HCEC 1CT (cell line): ENCODE data around the gene HDAC9.
A peak's percentile ranks its signal among the peaks of the same experiment; 100 is the strongest.
"Not testable (repeated sequence)": the region's sequence is repeated elsewhere in the genome, so short reads cannot be mapped to it uniquely, and the experiment has no call there.

Experiments
- DNase-seq: peaks from one replicate; pipeline ENCODE4 v3.0.0-alpha.2; 2017

HDAC9 gene

DNA sequence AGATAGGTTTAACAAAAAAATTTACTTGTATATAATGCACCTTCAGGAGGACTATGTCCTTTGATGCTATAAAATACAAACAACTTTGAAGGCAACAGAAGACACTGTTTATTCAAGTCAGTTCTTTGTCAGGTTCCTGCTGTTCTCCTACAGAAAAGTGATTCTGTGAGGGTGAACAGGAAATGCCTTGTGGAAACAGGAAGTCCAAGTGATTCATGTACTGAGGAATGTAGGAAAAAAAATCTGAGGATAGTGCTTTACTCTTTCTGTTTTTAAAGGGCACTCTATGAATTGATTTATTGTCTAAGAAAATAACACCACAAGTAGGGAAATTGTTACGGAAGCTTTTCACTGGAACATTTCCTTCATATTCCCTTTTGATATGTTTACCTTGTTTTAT lies 171.9 kb downstream of the HDAC9 start:
- peak; percentile 88 for DNase-seq

DNA sequence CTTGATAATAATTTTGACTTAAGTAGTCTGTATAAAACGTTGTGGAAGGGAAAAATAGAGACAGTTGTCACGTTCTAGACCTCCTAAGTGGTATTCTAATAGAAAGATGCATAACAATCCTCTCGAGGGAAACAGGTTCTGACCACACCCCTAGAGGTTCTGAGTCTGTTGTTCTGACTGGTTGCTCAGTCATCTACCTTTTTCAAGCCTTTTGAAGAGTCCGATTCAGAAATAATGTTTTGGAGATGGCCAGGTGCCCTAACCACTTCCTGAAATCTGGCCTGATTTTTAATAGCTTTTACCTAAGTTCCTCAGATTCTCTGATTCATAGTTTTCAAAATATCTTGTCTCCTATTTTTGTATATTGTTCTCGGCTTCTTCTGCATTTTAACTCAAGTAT lies 175.6 kb downstream of the HDAC9 start:
- DNase-seq = no peak

DNA sequence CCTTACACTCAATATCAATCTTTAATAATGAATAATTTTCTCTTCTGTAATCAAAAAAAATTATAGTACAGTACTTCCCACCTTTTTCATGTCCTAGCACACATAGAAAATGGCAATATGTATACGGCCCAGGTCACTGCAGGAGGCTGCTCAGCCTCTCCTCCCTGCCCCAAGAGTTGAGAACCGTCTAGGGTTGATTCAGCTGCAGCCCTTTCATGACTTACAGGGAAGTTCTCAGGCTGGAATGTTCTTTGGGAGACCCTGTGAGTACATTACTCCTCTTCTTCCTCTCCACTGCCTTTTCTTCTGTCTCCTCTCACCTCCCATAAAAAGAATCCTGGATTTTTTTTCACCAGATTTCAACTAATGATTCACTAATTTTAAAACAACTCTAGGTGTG lies 180.0 kb downstream of the HDAC9 start:
- DNase-seq = no peak

DNA sequence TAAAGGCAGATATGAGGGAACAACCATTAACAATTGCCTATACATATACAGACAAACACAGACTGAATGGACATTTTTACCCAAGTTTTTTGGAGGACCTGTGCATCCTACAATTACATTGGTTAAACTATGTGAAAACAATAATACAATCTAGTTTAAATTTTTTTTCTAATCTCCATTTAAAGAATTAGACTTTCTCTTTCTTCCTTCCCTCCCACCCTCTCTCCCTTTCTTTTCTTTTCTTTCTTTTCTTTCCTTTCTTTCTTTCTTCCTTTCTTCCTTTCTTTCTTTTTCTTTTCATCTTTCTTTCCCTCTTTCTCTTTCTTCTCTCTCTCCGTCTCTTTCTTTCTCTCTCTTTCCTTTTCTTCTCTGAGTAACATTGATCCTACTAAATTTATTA lies 183.7 kb downstream of the HDAC9 start:
- DNase-seq = no peak

DNA sequence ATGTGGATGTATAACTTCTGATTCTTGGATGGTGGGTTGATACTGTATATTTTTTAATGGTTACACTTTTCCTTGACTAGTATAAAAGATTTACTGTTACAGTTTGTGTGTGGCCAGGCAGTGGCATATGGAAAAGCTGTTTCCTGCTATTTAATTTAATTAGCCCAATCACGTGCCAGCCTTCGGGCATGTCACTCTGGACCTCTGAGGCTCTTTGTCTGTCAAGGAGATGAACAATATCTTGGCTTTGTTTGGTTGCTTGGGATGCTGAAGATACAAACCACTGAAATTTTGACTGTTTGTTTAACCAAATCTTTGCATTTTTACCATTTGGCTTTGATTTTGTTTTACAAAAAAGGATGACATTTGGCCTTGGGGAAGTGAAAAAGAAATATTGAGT lies 185.0 kb downstream of the HDAC9 start:
- DNase-seq = no peak

DNA sequence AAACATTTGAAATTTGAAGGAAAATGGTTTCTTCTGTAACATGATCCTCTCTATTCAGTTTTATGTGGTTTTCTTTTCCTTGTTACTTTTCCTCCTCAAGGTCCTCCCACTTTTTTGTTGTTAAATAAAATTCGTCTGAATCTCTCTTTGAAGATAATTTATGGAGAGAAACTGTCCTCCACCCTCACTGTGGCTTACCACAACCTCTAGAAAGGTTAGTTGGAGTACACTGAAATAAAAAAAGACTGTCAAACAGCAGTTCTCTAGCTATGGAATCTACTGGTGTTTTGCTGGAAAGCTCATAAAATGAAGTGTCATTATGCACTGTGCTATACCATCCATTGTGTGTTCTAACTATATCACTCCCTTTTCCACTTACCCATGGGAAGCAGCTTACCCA lies 189.4 kb downstream of the HDAC9 start:
- DNase-seq = no peak

DNA sequence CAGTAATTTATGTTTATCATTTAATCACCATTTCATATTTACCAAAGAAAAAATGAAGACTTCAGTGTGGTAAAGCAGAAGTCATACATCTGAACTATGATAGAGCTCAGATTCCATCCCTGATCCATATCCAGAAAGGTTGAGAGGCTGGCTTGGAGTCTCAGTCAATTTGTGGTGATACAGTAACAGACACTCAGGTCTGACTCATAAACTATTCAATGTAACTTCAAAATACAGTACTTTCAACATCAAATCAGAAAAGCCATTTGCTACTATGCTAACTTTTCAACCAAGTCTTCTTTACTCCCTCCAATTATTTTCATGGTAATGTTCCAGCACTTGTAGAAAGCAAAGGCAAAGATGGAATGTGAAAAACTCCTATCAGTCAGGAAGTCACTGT lies 190.4 kb downstream of the HDAC9 start:
- peak; percentile 71 for DNase-seq

DNA sequence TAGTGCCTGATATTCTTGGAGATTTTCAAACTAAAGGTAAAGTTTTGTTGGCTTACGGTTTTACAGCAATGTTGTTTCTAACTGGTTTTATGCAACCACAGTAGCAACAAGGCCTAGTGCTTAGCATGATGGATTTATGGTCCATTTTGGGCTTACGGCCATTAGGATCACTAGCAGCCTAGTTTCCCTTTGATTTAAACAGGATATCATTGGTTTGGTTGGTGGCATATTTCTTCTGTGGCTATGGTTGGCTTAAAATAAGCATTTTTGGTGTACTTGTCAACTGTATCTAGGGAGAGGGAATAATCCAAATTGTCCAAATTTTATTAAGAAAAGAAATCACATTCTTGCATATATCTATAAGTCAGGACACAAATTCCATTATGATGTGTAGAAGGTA lies 194.0 kb downstream of the HDAC9 start:
- no peak for DNase-seq

DNA sequence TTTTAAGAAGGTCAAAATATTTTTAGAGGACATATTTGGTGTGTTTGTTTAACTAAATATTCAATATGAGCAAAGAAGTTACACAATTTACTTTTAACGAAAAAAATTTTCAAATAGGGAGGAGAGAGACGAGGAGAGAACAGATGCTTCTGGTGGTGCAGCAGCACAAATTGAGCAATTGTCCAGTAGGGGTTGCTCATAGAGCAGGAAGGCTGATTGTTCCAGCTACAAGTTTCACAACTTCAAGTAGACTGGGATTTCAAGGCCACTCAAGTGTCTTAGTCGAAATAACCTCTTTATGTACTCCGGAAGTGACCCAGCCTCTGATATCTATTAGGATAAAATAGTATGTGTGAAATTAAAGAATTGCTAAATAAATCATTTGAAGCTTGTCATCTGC lies 197.9 kb downstream of the HDAC9 start:
- peak; percentile 84 for DNase-seq

DNA sequence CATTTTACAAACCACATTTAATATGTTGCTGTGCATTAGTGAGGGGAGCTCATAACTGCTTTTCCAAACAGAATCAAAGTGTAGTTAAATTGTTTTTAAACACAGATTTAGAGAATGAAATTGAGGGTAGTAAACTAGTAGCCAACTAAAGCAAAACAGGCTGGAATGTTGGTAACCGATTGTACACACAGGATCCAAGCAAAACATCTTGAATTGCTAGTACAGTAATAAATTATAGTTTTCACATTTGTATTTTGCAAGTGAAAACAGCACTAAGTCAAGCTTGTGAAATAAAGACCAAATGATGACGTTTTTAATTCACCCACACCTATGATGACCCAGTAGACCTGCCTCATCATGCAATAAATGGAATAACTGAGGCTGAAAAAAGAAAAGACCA lies 198.3 kb downstream of the HDAC9 start:
- no peak for DNase-seq

DNA sequence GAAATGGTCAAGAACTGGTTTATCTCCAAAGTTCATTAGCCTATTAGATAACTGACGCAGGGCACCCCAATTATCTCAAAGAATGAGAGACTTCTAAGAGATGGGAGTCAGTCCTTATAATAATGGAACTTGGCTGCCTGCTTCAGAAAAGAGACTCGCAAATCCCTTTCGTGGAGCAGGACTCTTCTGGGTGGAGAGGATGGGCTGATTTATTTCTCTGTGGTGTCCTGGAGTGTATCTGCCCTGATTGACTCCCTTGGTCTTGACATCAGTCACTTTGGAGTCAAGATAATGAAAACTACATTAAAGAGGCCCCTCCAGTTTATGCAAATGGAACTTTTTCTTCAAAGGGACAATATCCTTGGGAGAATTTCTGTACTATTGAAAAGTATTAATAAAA lies 198.9 kb downstream of the HDAC9 start:
- DNase-seq = no peak

DNA sequence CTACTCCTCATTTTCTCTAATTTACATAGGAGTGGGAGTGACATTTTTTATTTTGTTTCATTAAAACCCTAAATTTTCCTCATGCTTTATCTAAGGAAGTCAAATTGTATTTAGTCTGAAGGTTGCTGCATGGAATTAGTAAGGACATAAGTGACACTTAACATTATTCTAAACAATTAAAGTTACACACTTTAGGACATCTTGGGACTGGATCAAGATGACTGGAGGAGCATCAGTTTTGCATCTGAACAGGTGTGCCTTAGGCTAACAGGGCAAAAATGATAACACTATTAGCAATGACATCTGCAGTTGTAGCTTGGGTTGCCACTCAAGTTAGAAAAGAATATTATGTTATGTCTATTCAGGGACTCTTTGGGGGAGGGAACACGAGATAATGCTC lies 199.4 kb downstream of the HDAC9 start:
- no peak for DNase-seq

DNA sequence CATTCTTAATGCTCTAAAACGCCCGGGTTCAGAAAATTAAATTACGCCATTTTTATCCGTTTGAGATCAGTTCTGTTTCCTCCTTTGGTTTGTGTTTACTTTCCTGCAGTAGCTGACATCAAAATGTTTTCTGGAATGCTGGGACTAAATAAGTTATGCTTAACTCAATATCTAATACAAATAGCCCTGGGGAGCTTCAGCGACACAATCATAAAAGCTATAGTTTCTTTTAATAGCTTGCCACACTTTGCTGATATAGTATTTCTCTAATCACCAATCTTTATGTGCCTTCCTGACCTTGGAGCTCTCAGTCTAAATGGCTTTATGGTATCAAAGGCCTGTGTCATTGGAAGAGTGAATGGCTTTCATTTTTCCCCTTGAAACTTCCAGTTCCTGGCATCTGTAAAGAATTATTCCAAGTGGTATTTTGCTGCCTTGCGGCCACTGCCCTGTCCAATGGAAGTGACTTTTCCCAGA lies 202.7 kb downstream of the HDAC9 start:
- DNase-seq = no peak

DNA sequence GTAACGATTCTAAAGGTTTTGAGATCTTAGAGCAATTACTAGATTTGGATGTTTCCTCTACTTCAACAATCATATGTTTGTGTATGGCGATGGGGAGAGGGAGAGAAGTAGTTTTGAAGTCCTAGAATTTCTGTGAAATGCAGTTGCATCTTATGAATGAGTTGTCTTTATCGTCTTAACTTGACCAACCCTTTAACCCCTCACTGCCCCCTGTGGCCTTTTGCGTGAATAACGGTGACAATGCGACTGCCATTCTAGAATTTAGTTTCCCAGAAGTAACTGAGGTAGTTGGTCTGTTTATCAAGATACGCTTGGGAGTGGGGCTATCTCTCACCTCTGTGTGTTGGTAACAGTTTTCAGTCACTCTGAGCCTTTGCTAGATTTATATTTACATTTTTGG lies 204.6 kb downstream of the HDAC9 start:
- DNase-seq = no peak

DNA sequence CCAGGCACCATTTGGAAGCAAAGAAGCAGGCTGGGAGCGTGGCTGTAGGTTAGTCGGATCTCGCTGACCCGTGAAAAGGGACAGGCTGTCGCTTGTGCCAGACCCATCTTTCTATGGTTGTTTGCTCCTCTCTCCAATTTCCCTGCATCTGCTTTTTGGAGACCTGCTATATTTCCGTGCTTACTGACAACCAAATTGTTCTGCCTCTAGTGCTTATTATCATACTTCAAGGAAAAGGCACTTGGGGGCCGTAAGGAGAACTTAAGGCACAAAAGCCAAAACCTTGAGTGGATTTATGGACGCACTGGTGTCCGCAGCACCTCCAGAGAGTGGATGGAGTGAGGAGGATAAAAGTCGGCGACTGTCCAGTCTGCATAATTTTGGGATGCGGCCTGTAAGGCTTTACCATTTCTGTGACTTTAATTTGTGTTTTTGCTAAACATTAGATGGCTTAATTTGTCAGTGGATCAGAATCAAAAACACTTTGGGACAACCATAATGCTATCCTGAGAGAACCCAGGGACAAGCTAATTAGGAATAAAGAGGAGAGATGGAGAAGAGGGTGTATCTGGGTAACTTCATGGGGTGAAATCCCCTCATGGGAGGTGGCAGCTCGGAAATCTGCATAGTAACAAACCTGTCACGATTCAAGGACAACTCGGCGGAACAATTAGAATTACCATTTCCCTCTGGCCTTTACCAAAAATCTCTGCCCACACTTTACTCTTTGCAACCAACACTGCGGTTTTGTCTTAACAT lies 206.7 kb downstream of the HDAC9 start:
- no peak for DNase-seq

DNA sequence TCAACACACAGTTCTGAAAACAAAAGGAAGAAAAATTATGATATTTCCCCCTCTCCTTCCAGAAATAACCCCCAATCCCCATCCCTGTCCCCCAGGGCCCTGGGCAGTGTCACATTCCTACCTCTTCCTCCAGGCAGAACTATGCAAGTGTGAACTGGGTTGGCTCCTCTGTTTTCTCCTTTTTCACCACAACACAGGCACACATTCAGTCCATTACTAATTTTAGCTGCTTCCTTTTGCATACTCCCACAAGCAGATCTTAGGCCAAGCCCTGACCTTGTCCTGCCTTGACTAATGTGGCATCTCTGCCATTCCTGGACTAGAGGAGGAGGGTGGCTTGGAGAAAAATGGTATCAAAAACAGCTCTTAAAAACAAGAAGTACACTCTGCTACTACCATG lies 208.1 kb downstream of the HDAC9 start:
- no peak for DNase-seq

DNA sequence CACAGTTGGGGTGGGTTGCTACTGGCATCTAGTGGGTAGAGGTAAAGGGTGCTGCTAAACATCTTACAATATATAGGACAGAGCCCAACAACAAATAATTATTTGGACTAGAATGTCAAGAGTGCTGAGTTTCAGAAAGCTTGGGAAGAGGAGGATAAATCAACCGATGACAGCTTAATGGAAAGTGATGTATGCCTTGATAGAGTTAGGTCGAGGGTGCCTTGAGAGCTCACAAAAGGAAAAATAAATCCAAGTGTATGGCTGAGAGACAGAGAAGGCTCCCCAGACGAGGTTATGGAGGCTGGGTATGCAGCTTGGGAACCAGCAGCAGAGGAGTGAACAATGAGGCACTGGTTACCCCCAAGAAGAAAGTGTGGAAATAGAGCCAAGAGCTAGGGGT lies 211.1 kb downstream of the HDAC9 start:
- no peak for DNase-seq

DNA sequence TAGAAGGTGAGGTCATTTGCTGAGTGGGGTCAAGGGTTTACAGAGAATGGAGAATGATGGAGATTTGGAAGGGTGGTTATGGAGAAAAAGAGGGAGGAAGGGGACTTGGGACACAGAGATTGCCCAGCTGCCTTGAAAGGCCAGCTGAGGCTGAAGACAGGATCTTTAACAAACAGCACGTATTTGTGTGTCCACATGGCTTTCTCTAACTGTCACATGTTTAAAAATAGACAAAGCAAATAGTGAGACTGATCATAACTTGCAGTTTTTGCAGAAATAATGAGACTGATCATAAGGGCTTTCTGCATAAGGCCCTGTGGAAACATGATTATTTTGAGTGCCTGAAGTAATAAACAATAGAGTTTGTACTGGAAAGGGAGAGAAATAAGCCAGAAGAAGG lies 212.7 kb downstream of the HDAC9 start:
- no peak for DNase-seq

DNA sequence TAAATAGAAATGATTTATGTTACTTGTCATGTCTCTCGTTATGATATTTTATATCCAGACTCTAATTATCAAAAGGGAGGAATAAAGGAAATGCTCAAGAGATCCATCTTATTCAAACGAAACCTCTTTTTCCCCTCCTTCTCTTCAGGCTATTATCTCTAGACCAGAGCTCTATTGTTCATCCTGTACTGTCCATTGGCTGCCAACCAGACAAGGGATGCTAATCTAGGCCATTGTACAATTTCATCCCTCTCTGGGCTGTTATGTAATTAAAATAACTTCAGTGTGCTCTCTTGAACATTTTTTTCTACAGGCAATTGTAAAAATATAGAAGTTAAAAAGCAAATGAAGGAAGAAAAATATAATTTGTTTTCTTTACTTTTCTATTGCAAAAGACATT lies 220.4 kb downstream of the HDAC9 start:
- no peak for DNase-seq

DNA sequence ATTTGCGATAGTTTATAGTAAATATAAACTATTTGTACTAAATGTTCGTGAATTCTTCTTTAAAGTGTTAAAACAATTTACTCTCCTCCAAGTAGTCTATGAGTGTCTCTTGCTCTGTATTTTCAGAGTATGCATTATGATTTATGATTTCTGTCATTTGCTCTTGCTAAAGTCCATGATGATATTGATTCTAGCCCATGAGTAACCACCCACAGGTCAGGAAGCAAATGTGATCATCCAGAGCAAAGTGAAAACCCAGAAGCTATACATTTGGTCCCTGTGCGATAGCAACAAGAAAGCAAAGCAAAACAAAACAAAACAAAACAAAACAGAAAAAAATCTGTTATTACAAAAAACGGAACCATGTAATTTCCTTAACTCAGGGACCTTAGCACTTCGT lies 225.9 kb downstream of the HDAC9 start:
- no peak for DNase-seq

DNA sequence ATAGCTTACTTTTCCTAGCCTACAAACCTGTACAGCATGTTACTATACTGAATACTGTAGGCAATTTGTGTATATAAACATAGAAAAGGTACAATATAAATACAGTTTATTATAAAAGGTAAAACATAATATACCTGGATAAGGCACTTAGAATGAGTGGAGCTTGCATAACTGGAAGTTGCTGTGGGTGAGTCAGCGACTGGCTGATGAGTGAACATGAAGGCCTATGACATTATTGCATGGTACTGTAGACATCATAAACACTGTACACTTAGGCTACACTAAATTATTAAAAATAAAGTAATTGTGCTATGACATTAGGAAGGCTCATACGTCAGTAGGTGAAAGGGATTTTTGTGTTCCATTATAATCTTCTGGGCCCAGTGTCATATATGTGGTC lies 228.8 kb downstream of the HDAC9 start:
- peak; percentile 28 for DNase-seq

DNA sequence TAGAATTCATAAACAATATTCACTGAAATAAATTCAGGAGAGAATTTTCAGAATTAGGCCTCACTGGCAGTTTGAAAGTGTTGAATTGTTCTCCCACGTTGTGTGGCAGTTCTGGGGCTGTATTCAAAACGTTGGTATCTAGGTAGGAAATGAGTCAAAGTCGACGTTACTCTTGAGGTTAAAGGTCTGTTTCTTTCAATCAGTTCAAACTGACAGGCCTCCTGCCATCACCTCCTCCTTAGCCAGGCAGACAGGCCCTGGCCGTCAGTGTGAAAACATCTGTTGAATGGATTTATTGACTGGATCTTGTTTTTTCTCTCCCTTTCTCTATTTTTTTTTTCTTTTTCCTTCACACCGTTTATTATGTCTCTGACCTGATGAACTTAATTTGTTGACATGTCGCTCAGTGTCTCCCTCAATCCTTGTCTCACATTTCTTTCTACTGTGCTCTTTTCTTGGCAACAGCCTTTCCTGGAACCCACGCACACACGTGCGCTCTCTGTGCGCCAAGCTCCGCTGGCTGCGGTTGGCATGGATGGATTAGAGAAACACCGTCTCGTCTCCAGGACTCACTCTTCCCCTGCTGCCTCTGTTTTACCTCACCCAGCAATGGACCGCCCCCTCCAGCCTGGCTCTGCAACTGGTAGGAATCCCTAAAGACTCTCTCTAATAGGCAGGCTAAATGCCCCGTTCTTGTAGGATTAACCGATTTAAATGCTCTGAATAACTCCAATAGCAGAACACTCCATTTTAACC lies 231.7 kb downstream of the HDAC9 start:
- no peak for DNase-seq

DNA sequence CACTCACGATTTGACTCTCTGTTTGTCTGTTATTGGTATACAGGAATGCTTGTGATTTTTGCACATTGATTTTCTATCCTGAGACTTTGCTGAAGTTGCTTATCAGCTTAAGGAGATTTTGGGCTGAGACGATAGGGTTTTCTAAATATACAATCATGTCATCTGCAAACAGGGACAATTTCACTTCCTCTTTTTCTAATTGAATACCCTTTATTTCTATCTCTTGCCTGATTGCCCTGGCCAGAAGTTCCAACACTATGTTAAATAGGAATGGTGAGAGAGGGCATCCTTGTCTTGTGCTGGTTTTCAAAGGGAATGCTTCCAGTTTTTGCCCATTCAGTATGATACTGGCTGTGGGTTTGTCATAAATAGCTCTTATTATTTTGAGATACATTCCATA lies 240.5 kb downstream of the HDAC9 start:
- not testable (repeated sequence) for DNase-seq

DNA sequence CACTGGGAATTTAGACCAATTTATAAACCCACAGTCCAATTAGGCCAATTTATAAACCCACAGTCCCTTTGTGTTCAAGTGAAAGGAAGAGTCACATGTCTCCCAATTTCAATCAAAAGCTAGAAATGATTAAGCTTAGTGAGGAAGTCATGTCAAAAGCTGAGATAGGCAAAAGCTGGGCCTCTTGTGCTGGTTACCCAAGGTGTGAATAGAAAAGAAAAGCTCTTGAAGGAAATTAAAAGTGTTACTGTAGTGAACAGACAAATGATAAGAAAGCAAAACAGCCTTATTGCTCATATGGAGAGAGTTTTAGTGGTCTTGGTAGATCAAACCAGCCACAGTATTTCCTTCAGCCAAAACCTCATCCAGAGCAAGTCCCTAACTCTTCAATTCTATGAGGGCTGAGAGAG lies 245.0 kb downstream of the HDAC9 start:
- no peak for DNase-seq
